WTC11 (cell line): ENCODE results near the gene TSPAN4. TPM values are rescaled to one million over a fixed set of nuclear protein-coding genes. Genes with fewer than 3 reads are reported as not detected.

Experiments used
- ATAC-seq: fragments of 200-7000 bp; cut with Tn5 transposase; 2 replicates; pipeline ENCODE4 v1.10.0; 2021; ENCODE audit warnings: mild to moderate bottlenecking, moderate library complexity
- CTCF ChIA-PET: fragments of 300-600 bp; sonication (Branson Sonifier 250); formaldehyde crosslinking; loops from one replicate; lab custom pipeline; 2021; ENCODE audit warnings: antibody characterized with exemption; lab: Charles Lee
- POLR2A ChIA-PET: fragments of 350-600 bp; sonication (Branson Sonifier 250); formaldehyde crosslinking; loops from one replicate; lab custom pipeline; 2021; ENCODE audit warnings: antibody characterized with exemption; lab: Charles Lee
- DNase-seq: peaks from one replicate; pipeline ENCODE4 v3.0.0; 2021; ENCODE audit warnings: low spot score
- H3K27ac Mint-ChIP-seq: 2 replicates; pipeline ENCODE4 v1.8.0; 2021; ENCODE audit warnings: mixed read lengths
- H3K27me3 Mint-ChIP-seq: 2 replicates; pipeline ENCODE4 v1.8.0; 2021; ENCODE audit warnings: low read depth, mild to moderate bottlenecking, moderate library complexity, mixed read lengths
- H3K36me3 Mint-ChIP-seq: 2 replicates; pipeline ENCODE4 v1.8.0; 2021; ENCODE audit warnings: mixed read lengths
- H3K4me1 Mint-ChIP-seq: 2 replicates; pipeline ENCODE4 v1.8.0; 2022; ENCODE audit warnings: mixed read lengths
- H3K4me3 Mint-ChIP-seq: 2 replicates; pipeline ENCODE4 v1.8.0; 2021; ENCODE audit warnings: mild to moderate bottlenecking, moderate library complexity, mixed read lengths
- H3K9me3 Mint-ChIP-seq: 2 replicates; pipeline ENCODE4 v1.8.0; 2021; ENCODE audit warnings: mixed read lengths
- CREB1 ChIP-seq: sonication (generic); formaldehyde crosslinking; IDR thresholded peaks from 2 replicates; pipeline ENCODE4 v1.8.0; 2023; ENCODE audit warnings: mild to moderate bottlenecking, missing genetic modification reagents
- FOXK1 ChIP-seq: sonication (generic); formaldehyde crosslinking; IDR thresholded peaks from 2 replicates; pipeline ENCODE4 v1.8.0; 2022; ENCODE audit warnings: mild to moderate bottlenecking, moderate library complexity, missing genetic modification reagents
- PRDM15 ChIP-seq: sonication (generic); formaldehyde crosslinking; IDR thresholded peaks from 2 replicates; pipeline ENCODE4 v1.8.0; 2022; ENCODE audit warnings: missing genetic modification reagents
- total RNA-seq: library from RNA; stranded (reverse); gene quantifications from 3 replicates; pipeline ENCODE4 v1.2.3, GENCODE V29; 2021
- TF ChIP-seq, protein P1 (sequence below): fragments of 250-450 bp; sonication (Bioruptor Pico); conservative IDR thresholded peaks from 2 replicates; pipeline ENCODE4 v1.9.0; 2021; ENCODE audit warnings: mild to moderate bottlenecking
- TF ChIP-seq, protein P2 (sequence below): fragments of 250-450 bp; sonication (Bioruptor Pico); IDR thresholded peaks from 2 replicates; pipeline ENCODE4 v1.8.0; 2021; ENCODE audit warnings: mild to moderate bottlenecking
- TF ChIP-seq, protein P3 (sequence below): sonication (generic); formaldehyde crosslinking; IDR thresholded peaks from 2 replicates; pipeline ENCODE4 v1.8.1; 2022; ENCODE audit warnings: low read depth, missing genetic modification reagents, borderline replicate concordance
- TF ChIP-seq, protein P4 (sequence below): fragments of 250-450 bp; sonication (Bioruptor Pico); IDR thresholded peaks from 2 replicates; pipeline ENCODE4 v1.9.0; 2021; ENCODE audit warnings: mild to moderate bottlenecking, borderline replicate concordance
- TF ChIP-seq, protein P5 (sequence below): sonication (generic); formaldehyde crosslinking; IDR thresholded peaks from 2 replicates; pipeline ENCODE4 v1.8.0; 2022; ENCODE audit warnings: mild to moderate bottlenecking, missing genetic modification reagents

TSPAN4 gene
- total RNA-seq, 1 experiment from 2014 or later: 94.3 TPM

DNA sequence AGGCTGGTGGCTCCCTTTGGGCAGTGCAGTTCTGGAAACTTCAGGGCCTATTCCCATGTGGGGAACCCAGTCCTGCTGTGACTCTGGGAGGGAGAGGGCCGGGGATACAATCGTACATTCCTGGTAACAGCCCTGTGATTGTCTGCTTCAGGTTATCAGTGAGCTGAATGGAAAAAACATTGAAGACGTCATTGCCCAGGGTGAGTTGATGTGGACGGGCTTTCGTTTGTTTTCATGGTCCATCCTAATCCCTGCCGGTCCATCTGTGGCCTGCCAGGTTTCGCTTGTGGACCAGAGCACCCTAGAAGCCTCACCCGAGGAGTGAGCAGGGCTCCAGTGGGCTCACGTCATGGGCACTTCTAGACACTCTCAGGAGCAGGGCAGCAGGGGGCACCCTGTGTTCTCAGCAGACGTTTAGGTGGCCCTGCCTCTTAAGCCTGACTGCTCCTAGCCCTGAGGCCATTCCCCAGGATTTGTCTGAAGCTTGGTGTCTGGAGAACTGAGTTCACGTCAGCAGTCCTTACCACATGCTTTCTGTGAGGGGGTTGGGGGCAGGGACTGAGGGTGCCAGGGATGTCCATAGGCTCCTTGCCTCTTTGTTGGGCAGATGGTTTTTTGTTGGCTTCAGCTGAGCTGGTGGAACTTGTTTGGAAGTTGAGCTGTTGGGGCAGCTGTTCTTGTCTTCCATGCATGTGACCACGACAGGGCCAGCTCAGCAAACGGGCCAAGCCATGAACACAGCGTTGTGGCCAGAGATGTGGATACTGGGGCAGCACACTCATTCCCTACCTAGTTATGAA lies 31.0 kb upstream of the TSPAN4 start:
- Mint-ChIP-seq H3K9me3 (no peaks in the 10 kb centered on the region), H3K27ac (peak overlapping the region; percentile 93), H3K4me1 (peaks cover 32% of the 10 kb centered on the region)
- TF ChIP-seq, protein P1, sequence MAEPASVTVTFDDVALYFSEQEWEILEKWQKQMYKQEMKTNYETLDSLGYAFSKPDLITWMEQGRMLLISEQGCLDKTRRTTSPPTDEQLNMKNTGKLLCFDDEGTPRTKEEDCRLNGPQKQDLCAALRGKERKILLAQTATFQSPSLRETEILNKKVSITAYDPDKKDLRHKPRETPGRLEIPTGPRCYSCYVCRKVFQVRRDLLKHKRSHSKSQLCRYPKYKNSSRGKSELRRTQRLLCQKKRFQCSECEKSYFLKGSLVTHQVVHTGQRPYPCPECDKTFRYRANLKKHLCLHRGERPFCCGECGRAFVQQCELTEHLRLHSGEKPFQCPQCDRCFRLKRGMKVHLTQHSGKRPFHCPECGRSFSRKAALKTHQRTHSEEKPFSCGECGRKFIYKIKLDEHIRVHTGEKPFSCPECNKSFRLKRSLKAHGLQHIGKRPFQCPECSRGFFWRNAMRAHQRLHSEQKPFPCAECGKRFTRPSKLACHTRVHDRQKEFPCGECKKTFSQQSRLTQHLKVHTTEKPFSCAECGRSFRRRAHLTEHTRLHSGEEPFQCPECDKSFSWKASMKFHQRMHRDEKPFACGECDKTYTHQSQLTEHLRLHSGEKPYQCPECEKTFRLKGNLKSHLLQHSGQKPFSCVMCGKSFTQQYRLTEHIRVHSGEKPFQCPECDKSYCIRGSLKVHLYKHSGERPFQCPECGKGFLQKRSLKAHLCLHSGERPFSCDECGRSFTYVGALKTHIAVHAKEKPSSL (CRISPR knock-in tag): no peak
- TF ChIP-seq, protein P2, sequence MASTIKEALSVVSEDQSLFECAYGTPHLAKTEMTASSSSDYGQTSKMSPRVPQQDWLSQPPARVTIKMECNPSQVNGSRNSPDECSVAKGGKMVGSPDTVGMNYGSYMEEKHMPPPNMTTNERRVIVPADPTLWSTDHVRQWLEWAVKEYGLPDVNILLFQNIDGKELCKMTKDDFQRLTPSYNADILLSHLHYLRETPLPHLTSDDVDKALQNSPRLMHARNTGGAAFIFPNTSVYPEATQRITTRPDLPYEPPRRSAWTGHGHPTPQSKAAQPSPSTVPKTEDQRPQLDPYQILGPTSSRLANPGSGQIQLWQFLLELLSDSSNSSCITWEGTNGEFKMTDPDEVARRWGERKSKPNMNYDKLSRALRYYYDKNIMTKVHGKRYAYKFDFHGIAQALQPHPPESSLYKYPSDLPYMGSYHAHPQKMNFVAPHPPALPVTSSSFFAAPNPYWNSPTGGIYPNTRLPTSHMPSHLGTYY (CRISPR knock-in tag): 0 out of 2 replicates have a peak, but pooled peaks have one; percentile 4
- TF ChIP-seq, all 79 proteins: peak for 1
- Mint-ChIP-seq H3K4me3 (peak overlapping the region; percentile 92), H3K27me3 (no peaks in the 10 kb centered on the region), H3K36me3 (peaks cover 28% of the 10 kb centered on the region)
- ChIA-PET CTCF (interaction anchor here (0.9 kb wide), 1 partner anchor 19 kb away, joined by 3 read pairs; no protein-coding TSS in a partner anchor), POLR2A (no interaction called here)
- DNase-seq: no peak
- ATAC-seq: no peak

- peak overlapping the region; percentile 93; the same call in 1 of the 2 replicates for H3K27ac Mint-ChIP-seq
- TF ChIP-seq, protein P3, sequence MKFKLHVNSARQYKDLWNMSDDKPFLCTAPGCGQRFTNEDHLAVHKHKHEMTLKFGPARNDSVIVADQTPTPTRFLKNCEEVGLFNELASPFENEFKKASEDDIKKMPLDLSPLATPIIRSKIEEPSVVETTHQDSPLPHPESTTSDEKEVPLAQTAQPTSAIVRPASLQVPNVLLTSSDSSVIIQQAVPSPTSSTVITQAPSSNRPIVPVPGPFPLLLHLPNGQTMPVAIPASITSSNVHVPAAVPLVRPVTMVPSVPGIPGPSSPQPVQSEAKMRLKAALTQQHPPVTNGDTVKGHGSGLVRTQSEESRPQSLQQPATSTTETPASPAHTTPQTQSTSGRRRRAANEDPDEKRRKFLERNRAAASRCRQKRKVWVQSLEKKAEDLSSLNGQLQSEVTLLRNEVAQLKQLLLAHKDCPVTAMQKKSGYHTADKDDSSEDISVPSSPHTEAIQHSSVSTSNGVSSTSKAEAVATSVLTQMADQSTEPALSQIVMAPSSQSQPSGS (CRISPR knock-in tag): no peak
- TF ChIP-seq PRDM15 (CRISPR knock-in tag) (no peak), FOXK1 (CRISPR knock-in tag) (no peak), CREB1 (CRISPR knock-in tag) (no peak)
- TF ChIP-seq, protein P4, sequence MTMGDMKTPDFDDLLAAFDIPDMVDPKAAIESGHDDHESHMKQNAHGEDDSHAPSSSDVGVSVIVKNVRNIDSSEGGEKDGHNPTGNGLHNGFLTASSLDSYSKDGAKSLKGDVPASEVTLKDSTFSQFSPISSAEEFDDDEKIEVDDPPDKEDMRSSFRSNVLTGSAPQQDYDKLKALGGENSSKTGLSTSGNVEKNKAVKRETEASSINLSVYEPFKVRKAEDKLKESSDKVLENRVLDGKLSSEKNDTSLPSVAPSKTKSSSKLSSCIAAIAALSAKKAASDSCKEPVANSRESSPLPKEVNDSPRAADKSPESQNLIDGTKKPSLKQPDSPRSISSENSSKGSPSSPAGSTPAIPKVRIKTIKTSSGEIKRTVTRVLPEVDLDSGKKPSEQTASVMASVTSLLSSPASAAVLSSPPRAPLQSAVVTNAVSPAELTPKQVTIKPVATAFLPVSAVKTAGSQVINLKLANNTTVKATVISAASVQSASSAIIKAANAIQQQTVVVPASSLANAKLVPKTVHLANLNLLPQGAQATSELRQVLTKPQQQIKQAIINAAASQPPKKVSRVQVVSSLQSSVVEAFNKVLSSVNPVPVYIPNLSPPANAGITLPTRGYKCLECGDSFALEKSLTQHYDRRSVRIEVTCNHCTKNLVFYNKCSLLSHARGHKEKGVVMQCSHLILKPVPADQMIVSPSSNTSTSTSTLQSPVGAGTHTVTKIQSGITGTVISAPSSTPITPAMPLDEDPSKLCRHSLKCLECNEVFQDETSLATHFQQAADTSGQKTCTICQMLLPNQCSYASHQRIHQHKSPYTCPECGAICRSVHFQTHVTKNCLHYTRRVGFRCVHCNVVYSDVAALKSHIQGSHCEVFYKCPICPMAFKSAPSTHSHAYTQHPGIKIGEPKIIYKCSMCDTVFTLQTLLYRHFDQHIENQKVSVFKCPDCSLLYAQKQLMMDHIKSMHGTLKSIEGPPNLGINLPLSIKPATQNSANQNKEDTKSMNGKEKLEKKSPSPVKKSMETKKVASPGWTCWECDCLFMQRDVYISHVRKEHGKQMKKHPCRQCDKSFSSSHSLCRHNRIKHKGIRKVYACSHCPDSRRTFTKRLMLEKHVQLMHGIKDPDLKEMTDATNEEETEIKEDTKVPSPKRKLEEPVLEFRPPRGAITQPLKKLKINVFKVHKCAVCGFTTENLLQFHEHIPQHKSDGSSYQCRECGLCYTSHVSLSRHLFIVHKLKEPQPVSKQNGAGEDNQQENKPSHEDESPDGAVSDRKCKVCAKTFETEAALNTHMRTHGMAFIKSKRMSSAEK: no peak
- TF ChIP-seq, protein P5, sequence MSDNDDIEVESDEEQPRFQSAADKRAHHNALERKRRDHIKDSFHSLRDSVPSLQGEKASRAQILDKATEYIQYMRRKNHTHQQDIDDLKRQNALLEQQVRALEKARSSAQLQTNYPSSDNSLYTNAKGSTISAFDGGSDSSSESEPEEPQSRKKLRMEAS: no peak
- no peaks in the 10 kb centered on the region for H3K9me3 Mint-ChIP-seq
- POLR2A ChIA-PET: no interaction called here
- no peak overlapping the region; the same call in 1 of the 2 replicates for H3K4me3 Mint-ChIP-seq
- no peak for ATAC-seq
- H3K36me3 Mint-ChIP-seq: peaks cover 28% of the 10 kb centered on the region
- DNase-seq: no peak
- CTCF ChIA-PET: interaction anchor here (0.9 kb wide), 1 partner anchor 18 kb away, joined by 3 read pairs; no protein-coding TSS in a partner anchor
- H3K27me3 Mint-ChIP-seq: no peaks in the 10 kb centered on the region
- H3K4me1 Mint-ChIP-seq: peaks cover 32% of the 10 kb centered on the region
Measured at GRCh38 chr11:812390-812789, 30.3 kb upstream of the TSPAN4 start.
